Neural progenitor cell (in vitro differentiated cells): ENCODE data around the gene UPF2. TPM values are rescaled to one million over a fixed set of nuclear protein-coding genes. Genes with fewer than 3 reads are reported as not detected.

Experiments used
- DNase-seq: peaks from one replicate; pipeline ENCODE4 v3.0.0-alpha.2; 2016; ENCODE audit warnings: low spot score
- H2AFZ ChIP-seq: fragments of 200-600 bp; sonication (generic); replicated peaks from 2 replicates; pipeline ENCODE4 v1.6.1; 2016; ENCODE audit warnings: antibody characterized with exemption
- H3F3A ChIP-seq: fragments of 200-600 bp; sonication (generic); 2 replicates; pipeline ENCODE4 v1.6.1; 2016; ENCODE audit warnings: antibody characterized with exemption, low read depth
- H3K27ac ChIP-seq: fragments of 200-600 bp; sonication (generic); 2 replicates; pipeline ENCODE4 v1.5.1; 2016; ENCODE audit warnings: mild to moderate bottlenecking
- H3K27me3 ChIP-seq: fragments of 200-600 bp; sonication (generic); 2 replicates; pipeline ENCODE4 v1.6.1; 2016; ENCODE audit warnings: mild to moderate bottlenecking, moderate library complexity
- H3K36me3 ChIP-seq: fragments of 200-600 bp; sonication (generic); 2 replicates; pipeline ENCODE4 v1.5.1; 2016
- H3K4me1 ChIP-seq: fragments of 200-600 bp; sonication (generic); 2 replicates; pipeline ENCODE4 v1.6.1; 2016; ENCODE audit warnings: mixed run types
- H3K4me2 ChIP-seq: fragments of 200-600 bp; sonication (generic); 2 replicates; pipeline ENCODE4 v1.6.1; 2016
- H3K4me3 ChIP-seq: fragments of 200-600 bp; sonication (generic); 2 replicates; pipeline ENCODE4 v1.5.1; 2016
- H3K79me2 ChIP-seq: fragments of 200-600 bp; sonication (generic); 2 replicates; pipeline ENCODE4 v1.6.1; 2016; ENCODE audit warnings: low read depth
- H3K9ac ChIP-seq: fragments of 200-600 bp; sonication (generic); 2 replicates; pipeline ENCODE4 v1.6.1; 2016
- H3K9me3 ChIP-seq: fragments of 200-600 bp; sonication (generic); 2 replicates; pipeline ENCODE4 v1.5.1; 2016; ENCODE audit warnings: low read depth
- H4K20me1 ChIP-seq: fragments of 200-600 bp; sonication (generic); 2 replicates; pipeline ENCODE4 v1.6.1; 2016; ENCODE audit warnings: low read depth
- H3K27ac Mint-ChIP-seq: 3 replicates; pipeline ENCODE4 v1.8.0; 2021; ENCODE audit warnings: mixed read lengths
- H3K27me3 Mint-ChIP-seq: 2 replicates; pipeline ENCODE4 v1.8.0; 2022; ENCODE audit warnings: low read depth, mild to moderate bottlenecking, inconsistent platforms, moderate library complexity, mixed read lengths; ENCODE audit not compliant: insufficient read depth
- H3K36me3 Mint-ChIP-seq: 3 replicates; pipeline ENCODE4 v1.8.0; 2021; ENCODE audit warnings: mixed read lengths
- H3K4me1 Mint-ChIP-seq: 3 replicates; pipeline ENCODE4 v1.8.0; 2021; ENCODE audit warnings: mixed read lengths
- H3K4me3 Mint-ChIP-seq: 3 replicates; pipeline ENCODE4 v1.8.0; 2021; ENCODE audit warnings: mild to moderate bottlenecking, moderate library complexity, mixed read lengths
- H3K9me3 Mint-ChIP-seq: 3 replicates; pipeline ENCODE4 v1.8.0; 2020; ENCODE audit warnings: mixed read lengths
- CTCF ChIP-seq: fragments of 200-600 bp; sonication (generic); IDR thresholded peaks from 2 replicates; pipeline ENCODE4 v1.5.1; 2017; ENCODE audit warnings: antibody characterized with exemption, mild to moderate bottlenecking
- EZH2 ChIP-seq: fragments of 200-600 bp; sonication (generic); IDR thresholded peaks from 2 replicates; pipeline ENCODE4 v1.6.1; 2017; ENCODE audit warnings: antibody characterized with exemption, mild to moderate bottlenecking, moderate library complexity
- EZH2phosphoT487 ChIP-seq: fragments of 200-600 bp; sonication (generic); IDR thresholded peaks from 2 replicates; pipeline ENCODE4 v1.6.1; 2017; ENCODE audit warnings: antibody characterized with exemption
- total RNA-seq: library from RNA; depleted of rRNA; stranded (reverse); fragments of >200 nt; gene quantifications from 2 replicates; pipeline ENCODE4 v1.2.3, GENCODE V29; 2015; ENCODE audit warnings: low replicate concordance

UPF2 gene
- total RNA-seq, 1 donor from 2014 or later = 33.2 TPM

DNA sequence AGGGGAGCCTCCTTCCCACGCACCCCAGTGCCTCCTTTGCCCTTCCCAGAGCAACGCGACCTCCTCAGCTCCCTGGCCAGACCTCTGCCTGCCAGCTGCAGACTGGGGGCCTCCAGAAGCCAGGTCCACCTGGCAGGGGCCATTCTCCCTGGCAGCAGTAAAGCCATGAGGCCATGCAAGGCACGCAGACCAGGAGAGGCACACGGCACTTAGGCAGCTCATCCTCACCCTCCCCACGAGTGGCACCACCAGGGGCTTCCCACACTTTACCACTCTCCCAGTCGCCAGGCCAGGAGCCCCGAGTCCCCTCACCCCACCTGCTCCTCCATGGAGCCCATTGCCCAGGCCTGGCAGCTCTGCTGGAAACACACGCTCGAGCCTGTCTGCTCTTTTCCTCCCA lies 134.1 kb downstream of the UPF2 start:
- Histone ChIP-seq H3K9me3 (no peaks in the 10 kb centered on the region), H3F3A (peaks cover 10% of the 10 kb centered on the region), H3K4me3 (no peak overlapping the region), H3K9ac (no peak overlapping the region), H3K4me2 (no peak overlapping the region), H3K36me3 (no peaks in the 10 kb centered on the region), H3K27me3 (no peaks in the 10 kb centered on the region), H3K4me1 (peaks cover 10% of the 10 kb centered on the region), H4K20me1 (no peaks in the 10 kb centered on the region), H3K79me2 (no peaks in the 10 kb centered on the region), H3K27ac (no peak overlapping the region), H2AFZ (no peak overlapping the region)
- Mint-ChIP-seq H3K27ac (peak overlapping the region; percentile 86), H3K27me3 (peaks cover 6% of the 10 kb centered on the region), H3K9me3 (peaks cover 1% of the 10 kb centered on the region), H3K36me3 (no peaks in the 10 kb centered on the region), H3K4me1 (peaks cover 12% of the 10 kb centered on the region), H3K4me3 (no peak overlapping the region)
- no peak for DNase-seq
- TF ChIP-seq EZH2 = no peak
- TF ChIP-seq EZH2phosphoT487 = no peak
- TF ChIP-seq CTCF = no peak

- H3K27ac Mint-ChIP-seq = peak overlapping the region; percentile 78
- TF ChIP-seq EZH2phosphoT487 (no peak), CTCF (no peak), EZH2 (no peak)
- Histone ChIP-seq H2AFZ (no peak overlapping the region), H4K20me1 (no peaks in the 10 kb centered on the region), H3K9ac (no peak overlapping the region), H3K27me3 (no peaks in the 10 kb centered on the region), H3K27ac (no peak overlapping the region), H3K9me3 (no peaks in the 10 kb centered on the region), H3K4me1 (peaks cover 4% of the 10 kb centered on the region), H3K36me3 (no peaks in the 10 kb centered on the region), H3K4me3 (no peak overlapping the region), H3F3A (peaks cover 4% of the 10 kb centered on the region), H3K79me2 (no peaks in the 10 kb centered on the region), H3K4me2 (no peak overlapping the region)
- H3K4me1 Mint-ChIP-seq = peaks cover 6% of the 10 kb centered on the region
- peaks cover 1% of the 10 kb centered on the region for H3K9me3 Mint-ChIP-seq
- H3K27me3 Mint-ChIP-seq = peaks cover 3% of the 10 kb centered on the region
- H3K4me3 Mint-ChIP-seq = no peak overlapping the region
- H3K36me3 Mint-ChIP-seq = no peaks in the 10 kb centered on the region
- DNase-seq = no peak
These were observed 134.7 kb downstream of the UPF2 start for GRCh38 chr10:11907914-11908313.

GRCh38 chr10:11906714-11907113 lies 135.9 kb downstream of the UPF2 start:
- Mint-ChIP-seq H3K27me3 (peaks cover 4% of the 10 kb centered on the region), H3K27ac (no peak overlapping the region), H3K4me3 (no peak overlapping the region), H3K36me3 (no peaks in the 10 kb centered on the region), H3K9me3 (peaks cover 1% of the 10 kb centered on the region), H3K4me1 (peaks cover 12% of the 10 kb centered on the region)
- H3K4me1 ChIP-seq = no peaks in the 10 kb centered on the region
- no peaks in the 10 kb centered on the region for H3K79me2 ChIP-seq
- no peak overlapping the region for H3K27ac ChIP-seq
- H3K9ac ChIP-seq = no peak overlapping the region
- no peaks in the 10 kb centered on the region for H3K9me3 ChIP-seq
- no peaks in the 10 kb centered on the region for H3F3A ChIP-seq
- H4K20me1 ChIP-seq = no peaks in the 10 kb centered on the region
- H3K4me2 ChIP-seq = no peak overlapping the region
- H3K36me3 ChIP-seq = no peaks in the 10 kb centered on the region
- H3K4me3 ChIP-seq = no peak overlapping the region
- TF ChIP-seq CTCF (no peak), EZH2 (no peak), EZH2phosphoT487 (no peak)
- no peak overlapping the region for H2AFZ ChIP-seq
- no peak for DNase-seq
- no peaks in the 10 kb centered on the region for H3K27me3 ChIP-seq
